Endothelial cell of umbilical vein (primary cell): ENCODE data around the gene GLI2. TPM values are rescaled to one million over a fixed set of nuclear protein-coding genes. Genes with fewer than 3 reads are reported as not detected.

ENCODE experiments used
- BruUV-seq: library from RNA; stranded (reverse); fragments of 400-500 nt; replicated peaks from 2 replicates; lab custom pipeline; 2021; lab: Mats Ljungman, UMichigan
- CTCF ChIA-PET: fragments of 300-600, 350-600 bp; sonication (Branson Sonifier 250); formaldehyde crosslinking; loops from one replicate; lab custom pipeline; 2021; ENCODE audit warnings: antibody characterized with exemption, inconsistent platforms; lab: Charles Lee
- POLR2A ChIA-PET: fragments of 300-600, 350-600 bp; sonication (Branson Sonifier 250); formaldehyde crosslinking; loops from one replicate; lab custom pipeline; 2021; ENCODE audit warnings: antibody characterized with exemption, inconsistent platforms; lab: Charles Lee
- DNase-seq: peaks from one replicate; pipeline ENCODE4 v3.0.0-alpha.2; 2011; ENCODE audit warnings: low read depth, low spot score
- FAIRE-seq: peaks from 2 replicates; lab custom pipeline; 2011; peaks lifted over from hg19 to GRCh38; lab: Jason Lieb, UNC
- H2AFZ ChIP-seq: 2 replicates; pipeline ENCODE4 v1.6.0; 2012; ENCODE audit warnings: low read depth, low read length, control low read depth, inconsistent platforms
- H3K27ac ChIP-seq: 2 replicates; pipeline ENCODE4 v1.5.1; 2011; ENCODE audit warnings: low read depth, mild to moderate bottlenecking, control low read depth, low read length, moderate library complexity; ENCODE audit not compliant: insufficient read depth
- H3K27me3 ChIP-seq, 2 experiments: 2 replicates each; pipeline versions ENCODE4 v1.6.0 to v1.6.1; 2011; ENCODE audit warnings: low read length in 2 of 2, mixed read lengths in 1 of 2; ENCODE audit not compliant: control insufficient read depth in 2 of 2, insufficient read depth in 2 of 2
- H3K36me3 ChIP-seq, 2 experiments: 2 replicates in 1 of 2; 3 replicates in 1 of 2; pipeline ENCODE4 v1.5.1; 2011; ENCODE audit warnings: low read length in 2 of 2, mild to moderate bottlenecking in 1 of 2, moderate library complexity in 1 of 2; ENCODE audit not compliant: control insufficient read depth in 2 of 2, insufficient read depth in 2 of 2; ENCODE audit errors: extremely low read depth in 1 of 2
- H3K4me1 ChIP-seq: 3 replicates; pipeline ENCODE4 v1.5.1; 2011; ENCODE audit warnings: mild to moderate bottlenecking, low read length; ENCODE audit not compliant: control insufficient read depth, insufficient read depth; ENCODE audit errors: extremely low read depth
- H3K4me2 ChIP-seq: 2 replicates; pipeline ENCODE4 v1.6.1; 2011; ENCODE audit warnings: low read length, control low read depth, mixed read lengths; ENCODE audit not compliant: insufficient read depth
- H3K4me3 ChIP-seq, 3 experiments: fragments of 200-600 bp in 1 of 3; sonication (generic), shearing (Covaris generic) in 1 of 3; replicated peaks in 1 of 3; 2 replicates each; pipeline ENCODE4 v1.5.1; 2011 to 2016; ENCODE audit warnings: control low read depth in 3 of 3, low read length in 3 of 3, mild to moderate bottlenecking in 2 of 3, inconsistent platforms in 1 of 3, low read depth in 1 of 3, moderate library complexity in 1 of 3; ENCODE audit not compliant: insufficient read depth in 1 of 3
- H3K79me2 ChIP-seq: 2 replicates; pipeline ENCODE4 v1.6.0; 2012; ENCODE audit warnings: low read length, inconsistent platforms; ENCODE audit not compliant: control insufficient read depth, insufficient read depth
- H3K9ac ChIP-seq: replicated peaks from 2 replicates; pipeline ENCODE3; 2011; ENCODE audit warnings: low read length, control low read depth; ENCODE audit not compliant: insufficient read depth; ENCODE audit errors: extremely low read depth
- H3K9me1 ChIP-seq: replicated peaks from 3 replicates; pipeline ENCODE4 v1.6.0; 2011; ENCODE audit warnings: mild to moderate bottlenecking, low read length; ENCODE audit not compliant: control insufficient read depth, insufficient read depth; ENCODE audit errors: extremely low read depth
- H3K9me3 ChIP-seq: replicated peaks from 2 replicates; pipeline ENCODE4 v1.5.1; 2012; ENCODE audit warnings: low read length, inconsistent platforms; ENCODE audit not compliant: control insufficient read depth, insufficient read depth
- H4K20me1 ChIP-seq: replicated peaks from 2 replicates; pipeline ENCODE3; 2011; ENCODE audit warnings: mild to moderate bottlenecking, low read length; ENCODE audit not compliant: control insufficient read depth, insufficient read depth; ENCODE audit errors: extremely low read depth
- FOS ChIP-seq: IDR thresholded peaks from 2 replicates; pipeline ENCODE4 v1.6.1; 2011; ENCODE audit warnings: mild to moderate bottlenecking, low read length, moderate library complexity, borderline replicate concordance; ENCODE audit not compliant: insufficient read depth
- GATA2 ChIP-seq: IDR thresholded peaks from 2 replicates; pipeline ENCODE4 v1.7.0; 2011; ENCODE audit warnings: low read depth, mild to moderate bottlenecking, moderate library complexity, mixed read lengths, low read length; ENCODE audit not compliant: insufficient read length, insufficient read depth
- JUN ChIP-seq: IDR thresholded peaks from 2 replicates; pipeline ENCODE4 v1.6.1; 2011; ENCODE audit warnings: borderline replicate concordance, low read depth; ENCODE audit not compliant: insufficient read length, insufficient read depth
- MYC ChIP-seq: IDR thresholded peaks from one replicate; pipeline ENCODE4 v1.6.1; 2011; ENCODE audit warnings: mild to moderate bottlenecking, low read depth, low read length
- POLR2A ChIP-seq: IDR thresholded peaks from 2 replicates; pipeline ENCODE4 v1.6.1; 2012; ENCODE audit warnings: low read depth, mild to moderate bottlenecking, control low read depth, low read length
- POLR2AphosphoS5 ChIP-seq: IDR thresholded peaks from 2 replicates; pipeline ENCODE4 v1.6.1; 2012; ENCODE audit warnings: low read depth, mild to moderate bottlenecking, control low read depth, low read length, moderate library complexity; ENCODE audit not compliant: insufficient read depth
- dilution Hi-C: fragments of 300-500 bp; cut with MboI; formaldehyde crosslinking; loops from one replicate; pipeline ENCODE4 v1.15.0; 2019; ENCODE audit warnings: low sequenced_read_pairs; ENCODE audit not compliant: extremely low pct_ligation_motif_present
- intact Hi-C: fragments of 100-400 bp; cut with micrococcal nuclease; formaldehyde crosslinking; loops from one replicate; pipeline ENCODE4 v1.10.0; 2022
- polyA plus RNA-seq, 4 experiments: library from polyadenylated mRNA; depleted of rRNA in 3 of 4; stranded (reverse) in 3 of 4; unstranded in 1 of 4; fragments of >200 nt; gene quantifications; 2 replicates each; pipeline versions ENCODE4 v1.2.1 to v1.2.3, GENCODE V29; 2011 to 2012; ENCODE audit warnings: missing spikeins in 1 of 4
- total RNA-seq: library from RNA; stranded (reverse); gene quantifications from 2 replicates; pipeline ENCODE4 v1.2.3, GENCODE V29; 2021

The GLI2 gene
- total and polyA plus RNA-seq, 2 donors (not counting 3 experiments of a cell fraction or from before 2014, with no cell fraction given): 0.13 TPM; not detected in 1

- intact Hi-C loops: no loop called here
- Histone ChIP-seq H3K4me2 (no peak overlapping the region), H3K79me2 (no peaks in the 10 kb centered on the region), H4K20me1 (no peaks in the 10 kb centered on the region), H3K4me1 (no peaks in the 10 kb centered on the region), H3K36me3 (no peaks in the 10 kb centered on the region), H3K4me3 (no peak overlapping the region), H3K27ac (no peak overlapping the region), H2AFZ (no peak overlapping the region), H3K9ac (no peak overlapping the region), H3K9me3 (no peaks in the 10 kb centered on the region), H3K27me3 (peaks cover 77 to 92% of the 10 kb centered on the region in 2 experiments), H3K9me1 (no peaks in the 10 kb centered on the region)
- BruUV-seq: no TSS peak
- DNase-seq (no peak), FAIRE-seq (no peak)
- POLR2A ChIA-PET: no interaction called here
- no peak for TF ChIP-seq POLR2AphosphoS5
- TF ChIP-seq FOS: no peak
- TF ChIP-seq JUN: no peak
- no peak for TF ChIP-seq MYC
- no peak for TF ChIP-seq GATA2
- TF ChIP-seq POLR2A: no peak
- CTCF ChIA-PET: no interaction called here
- dilution Hi-C loops: no loop called here
Observed at GRCh38 chr2:120740765-120741524, 5.3 kb downstream of the GLI2 start.
